ENCODE results near the gene C5. TPM values are rescaled to one million over a fixed set of nuclear protein-coding genes. Genes with fewer than 3 reads are reported as not detected.

Gene C5
- total RNA-seq, 2 donors from 2014 or later = 3.5 to 11.1 TPM

GRCh38 chr9:120937596-120937995 lies 112.5 kb downstream of the C5 start:
- Histone ChIP-seq H3K4me1 (replicated peaks) (peaks cover 16% of the 10 kb centered on the region), H3K27ac (peak overlapping the region; percentile 80 to 84), H3K9me3 (no peaks in the 10 kb centered on the region), H3K4me3 (no peak overlapping the region), H3K27me3 (replicated peaks; ENCODE audit: insufficient read depth) (no peaks in the 10 kb centered on the region), H3K36me3 (no peaks in the 10 kb centered on the region)
- DNase-seq (ENCODE audit: low spot score) = no peak
- TF ChIP-seq POLR2AphosphoS5 (IDR thresholded peaks at IDR 0.05) (no peak), POLR2A (IDR thresholded peaks at IDR 0.05) (no peak)
- TF ChIP-seq, protein P1, sequence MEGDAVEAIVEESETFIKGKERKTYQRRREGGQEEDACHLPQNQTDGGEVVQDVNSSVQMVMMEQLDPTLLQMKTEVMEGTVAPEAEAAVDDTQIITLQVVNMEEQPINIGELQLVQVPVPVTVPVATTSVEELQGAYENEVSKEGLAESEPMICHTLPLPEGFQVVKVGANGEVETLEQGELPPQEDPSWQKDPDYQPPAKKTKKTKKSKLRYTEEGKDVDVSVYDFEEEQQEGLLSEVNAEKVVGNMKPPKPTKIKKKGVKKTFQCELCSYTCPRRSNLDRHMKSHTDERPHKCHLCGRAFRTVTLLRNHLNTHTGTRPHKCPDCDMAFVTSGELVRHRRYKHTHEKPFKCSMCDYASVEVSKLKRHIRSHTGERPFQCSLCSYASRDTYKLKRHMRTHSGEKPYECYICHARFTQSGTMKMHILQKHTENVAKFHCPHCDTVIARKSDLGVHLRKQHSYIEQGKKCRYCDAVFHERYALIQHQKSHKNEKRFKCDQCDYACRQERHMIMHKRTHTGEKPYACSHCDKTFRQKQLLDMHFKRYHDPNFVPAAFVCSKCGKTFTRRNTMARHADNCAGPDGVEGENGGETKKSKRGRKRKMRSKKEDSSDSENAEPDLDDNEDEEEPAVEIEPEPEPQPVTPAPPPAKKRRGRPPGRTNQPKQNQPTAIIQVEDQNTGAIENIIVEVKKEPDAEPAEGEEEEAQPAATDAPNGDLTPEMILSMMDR (IDR thresholded peaks at IDR 0.05) = no peak
- 40% methylated on average over 1 of the region's 1 CpG for WGBS
- intact Hi-C loops (cut with DNase I) = loop anchor here (2.0 to 10.0 kb wide), 4 partner anchors 61 to 183 kb away; partner anchors contain the start of genes CNTRL and PHF19

DNA sequence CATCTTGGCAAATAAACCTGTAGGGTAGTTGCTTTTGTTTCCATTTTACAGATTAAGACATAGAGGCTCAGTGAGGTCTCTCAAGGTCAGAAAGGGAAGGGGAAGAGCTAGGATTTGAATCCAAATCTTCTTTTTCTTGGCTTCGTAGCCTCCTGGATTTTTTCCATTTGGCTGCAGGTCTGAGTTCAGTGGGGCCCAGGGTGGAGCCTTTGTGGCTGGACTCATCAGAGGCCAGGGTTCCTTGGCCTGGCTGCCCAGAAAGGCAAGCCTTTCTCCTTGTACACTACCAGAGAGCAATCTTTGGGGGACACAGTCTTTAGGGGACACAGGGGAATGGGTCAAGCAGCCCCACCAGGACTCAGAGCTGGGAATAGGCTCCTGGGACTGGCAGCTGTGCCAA lies 112.9 kb downstream of the C5 start:
- DNase-seq (ENCODE audit: low spot score) = no peak
- Histone ChIP-seq H3K27ac (peak overlapping the region; percentile 80 to 84), H3K4me1 (replicated peaks) (peaks cover 16% of the 10 kb centered on the region), H3K36me3 (no peaks in the 10 kb centered on the region), H3K27me3 (replicated peaks; ENCODE audit: insufficient read depth) (no peaks in the 10 kb centered on the region), H3K4me3 (no peak overlapping the region), H3K9me3 (no peaks in the 10 kb centered on the region)
- intact Hi-C loops (cut with DNase I) = loop anchor here (2.0 to 10.0 kb wide), 4 partner anchors 60 to 182 kb away; partner anchors contain the start of genes CNTRL and PHF19
- 27% methylated on average over 1 of the region's 1 CpG for whole genome bisulfite sequencing
- TF ChIP-seq, protein P1 (IDR thresholded peaks at IDR 0.05) = no peak
- no peak for TF ChIP-seq POLR2A (IDR thresholded peaks at IDR 0.05)
- no peak for TF ChIP-seq POLR2AphosphoS5 (IDR thresholded peaks at IDR 0.05)

- Histone ChIP-seq H3K9me3 (no peaks in the 10 kb centered on the region), H3K36me3 (no peaks in the 10 kb centered on the region), H3K4me3 (no peak overlapping the region), H3K27me3 (replicated peaks; ENCODE audit: insufficient read depth) (no peaks in the 10 kb centered on the region), H3K27ac (peak overlapping the region; percentile 80 to 84), H3K4me1 (replicated peaks) (peaks cover 16% of the 10 kb centered on the region)
- TF ChIP-seq POLR2AphosphoS5 (IDR thresholded peaks at IDR 0.05) = no peak
- WGBS = 49% methylated on average over 2 of the region's 2 CpGs
- no peak for DNase-seq (ENCODE audit: low spot score)
- intact Hi-C loops (cut with DNase I) = loop anchor here (2.0 to 10.0 kb wide), 4 partner anchors 60 to 182 kb away; partner anchors contain the start of genes CNTRL and PHF19
Observed at GRCh38 chr9:120936764-120937122, 113.3 kb downstream of the C5 start.

- WGBS = 5% methylated on average over 10 of the region's 10 CpGs
Observed at GRCh38 chr9:120936011-120936763, 113.9 kb downstream of the C5 start.

DNA sequence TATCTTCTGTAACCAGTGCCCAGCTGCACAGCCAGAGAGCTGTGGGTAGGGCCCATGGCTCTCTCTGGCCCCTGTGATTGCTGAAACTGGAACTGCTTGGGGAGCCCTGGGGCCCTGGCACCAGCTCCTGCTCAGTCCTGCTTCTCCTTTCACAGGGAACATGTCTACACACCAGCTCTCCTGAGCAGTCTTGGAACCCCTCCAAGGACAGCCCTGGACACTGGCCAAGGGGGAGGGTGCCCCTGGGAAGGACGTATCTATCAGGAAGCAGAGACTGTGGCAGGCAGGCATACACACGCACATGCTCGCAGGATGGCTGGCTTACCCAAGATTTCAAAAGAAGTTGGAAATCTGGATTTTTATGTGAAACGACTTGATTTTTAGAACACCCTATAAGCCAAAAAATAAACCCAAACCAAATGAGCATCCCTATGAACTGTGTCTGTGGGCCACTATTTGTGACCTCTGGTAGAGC lies 114.7 kb downstream of the C5 start:
- peak overlapping the region; percentile 80 to 84 for H3K27ac ChIP-seq
- H3K36me3 ChIP-seq = no peaks in the 10 kb centered on the region
- no peaks in the 10 kb centered on the region for H3K9me3 ChIP-seq
- no peak overlapping the region for H3K4me3 ChIP-seq
- DNase-seq (ENCODE audit: low spot score) = peak; percentile 100
- TF ChIP-seq POLR2AphosphoS5 (IDR thresholded peaks at IDR 0.05) (peak; percentile 98), POLR2A (IDR thresholded peaks at IDR 0.05) (peak; percentile 45)
- TF ChIP-seq, protein P1 (IDR thresholded peaks at IDR 0.05) = no peak
- intact Hi-C loops (cut with DNase I) = loop anchor here (10.0 kb wide), 2 partner anchors 139 to 181 kb away; partner anchors contain the start of gene CNTRL
- WGBS = 1% methylated on average over 4 of the region's 4 CpGs
- peaks cover 16% of the 10 kb centered on the region for H3K4me1 ChIP-seq (replicated peaks)
- no peaks in the 10 kb centered on the region for H3K27me3 ChIP-seq (replicated peaks; ENCODE audit: insufficient read depth)

More at GRCh38 chr9:120936011-120936763, 113.9 kb downstream of the C5 start:
- Histone ChIP-seq H3K9me3 (no peaks in the 10 kb centered on the region), H3K27me3 (replicated peaks; ENCODE audit: insufficient read depth) (no peaks in the 10 kb centered on the region), H3K4me3 (no peak overlapping the region), H3K36me3 (no peaks in the 10 kb centered on the region), H3K4me1 (replicated peaks) (peaks cover 16% of the 10 kb centered on the region), H3K27ac (peak overlapping the region; percentile 80 to 84)
- TF ChIP-seq POLR2AphosphoS5 (IDR thresholded peaks at IDR 0.05) (peak; percentile 90), POLR2A (IDR thresholded peaks at IDR 0.05) (no peak)
- TF ChIP-seq, protein P1 (IDR thresholded peaks at IDR 0.05) = peak; percentile 81 to 93 (median 92)
- intact Hi-C loops (cut with DNase I) = loop anchor here (2.0 to 10.0 kb wide), 4 partner anchors 59 to 181 kb away; partner anchors contain the start of genes CNTRL and PHF19
- peak; percentile 94 for DNase-seq (ENCODE audit: low spot score)
